ENCODE measurements around the gene IGFBP1. TPM values are rescaled to one million over a fixed set of nuclear protein-coding genes. Genes with fewer than 3 reads are reported as not detected.
"Not testable (repeated sequence)": the region's sequence is repeated elsewhere in the genome, so short reads cannot be mapped to it uniquely, and the experiment has no call there.

Gene IGFBP1
- polyA plus RNA-seq, 4 donors = 0.27 TPM; not detected in 3

GRCh38 chr7:45856888-45857287 lies 31.4 kb upstream of the IGFBP1 start:
- not testable (repeated sequence) for H3K36me3 ChIP-seq (ENCODE audit: control insufficient read depth in 3 of 3, insufficient read depth in 2 of 3, low read depth in 1 of 3, low read length in 3 of 3); H3K4me3 ChIP-seq (ENCODE audit: low read depth in 1 of 3, low read length in 3 of 3); FAIRE-seq; H3K4me1 ChIP-seq (ENCODE audit: control insufficient read depth in 3 of 3, insufficient read depth in 2 of 3, low read depth in 1 of 3, low read length in 2 of 3); H3K9me3 ChIP-seq (ENCODE audit: control insufficient read depth in 2 of 2, insufficient read depth in 1 of 2, low read depth in 1 of 2, low read length in 1 of 2); DNase-seq; H3K27ac ChIP-seq (ENCODE audit: low read depth in 1 of 3, low read length in 2 of 3); H3K27me3 ChIP-seq (ENCODE audit: control insufficient read depth in 3 of 3, insufficient read depth in 3 of 3, low read length in 3 of 3)
- 90 to 94% (median 93%) methylated on average over 4 of the region's 4 CpGs for WGBS, 3 donors

DNA sequence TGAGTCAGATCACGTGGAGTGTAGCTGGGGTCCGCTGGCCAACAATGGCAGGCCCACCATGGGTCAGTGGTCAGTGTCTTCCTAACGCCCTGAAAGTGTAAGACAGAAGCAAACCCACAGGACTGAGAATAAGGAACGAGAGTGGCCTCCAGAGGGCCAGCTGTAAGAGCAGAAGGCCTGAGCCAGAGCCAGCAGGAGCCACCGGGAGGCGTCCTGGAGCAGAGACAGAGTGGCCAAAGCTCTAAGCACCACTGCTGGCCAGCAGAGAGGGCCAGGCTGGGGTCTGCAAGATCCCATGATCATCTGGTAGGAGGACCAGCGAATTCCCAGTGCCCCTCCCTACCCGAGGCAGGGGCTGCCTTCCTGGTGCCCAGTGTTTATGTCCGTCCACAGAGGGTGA lies 24.6 kb upstream of the IGFBP1 start:
- Histone ChIP-seq H3K9me3 (ENCODE audit: control insufficient read depth in 2 of 2, insufficient read depth in 1 of 2, low read depth in 1 of 2, low read length in 1 of 2) (no peaks in the 10 kb centered on the region), H3K27me3 (ENCODE audit: control insufficient read depth in 3 of 3, insufficient read depth in 3 of 3, low read length in 3 of 3) (peaks cover 0 to 5% (median 0%) of the 10 kb centered on the region in 3 donors), H3K36me3 (ENCODE audit: control insufficient read depth in 3 of 3, insufficient read depth in 2 of 3, low read depth in 1 of 3, low read length in 3 of 3) (no peaks in the 10 kb centered on the region), H3K4me3 (ENCODE audit: low read depth in 1 of 3, low read length in 3 of 3) (no peak overlapping the region), H3K27ac (ENCODE audit: low read depth in 1 of 3, low read length in 2 of 3) (no peak overlapping the region), H3K4me1 (ENCODE audit: control insufficient read depth in 3 of 3, insufficient read depth in 2 of 3, low read depth in 1 of 3, low read length in 2 of 3) (no peaks in the 10 kb centered on the region)
- FAIRE-seq = no peak
- WGBS, 3 donors = 53 to 69% (median 60%) methylated on average over 9 of the region's 9 CpGs
- no peak for DNase-seq

DNA sequence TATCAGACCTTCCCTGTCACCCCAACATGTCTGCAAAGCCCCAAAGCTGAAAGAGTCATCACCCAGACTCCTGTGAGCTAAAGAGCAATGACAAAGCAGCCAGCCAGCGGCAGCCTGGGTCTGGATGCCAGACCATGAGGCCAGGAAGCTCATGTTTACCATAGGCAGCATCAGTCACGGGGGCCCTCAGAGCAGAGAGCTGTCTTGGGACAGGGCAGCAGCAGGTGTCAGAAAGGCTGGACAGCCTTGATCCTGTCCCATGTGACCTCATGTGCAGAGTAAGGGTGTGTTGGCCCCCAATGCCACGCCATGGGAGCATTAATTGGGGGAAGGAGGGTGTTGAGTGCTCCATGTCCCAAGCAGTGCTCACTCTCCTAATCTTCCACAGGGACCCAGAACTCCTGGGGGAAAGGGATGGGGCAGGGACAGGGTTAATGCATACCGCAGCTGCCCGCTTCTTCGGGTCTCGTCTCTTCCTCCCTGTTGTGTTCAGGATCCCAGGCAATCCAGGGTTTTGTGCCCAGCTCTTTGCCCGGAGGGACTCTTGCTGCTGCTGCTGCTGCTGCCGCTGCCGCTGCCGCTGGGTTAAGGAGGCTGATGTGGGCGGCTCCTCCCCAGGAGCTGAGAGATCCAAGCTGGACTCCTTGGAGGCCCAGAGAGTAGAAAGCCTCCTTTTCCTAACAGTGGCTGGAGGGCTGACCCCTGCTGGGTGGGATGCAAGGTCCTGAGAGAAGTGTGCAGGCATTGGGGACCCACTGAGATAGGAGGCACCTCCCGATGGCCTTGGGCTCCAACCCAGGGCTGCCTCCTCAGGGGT lies 22.5 kb upstream of the IGFBP1 start:
- DNase-seq (no peak), FAIRE-seq (no peak)
- Histone ChIP-seq H3K9me3 (ENCODE audit: control insufficient read depth in 2 of 2, insufficient read depth in 1 of 2, low read depth in 1 of 2, low read length in 1 of 2) (no peaks in the 10 kb centered on the region), H3K4me1 (ENCODE audit: control insufficient read depth in 3 of 3, insufficient read depth in 2 of 3, low read depth in 1 of 3, low read length in 2 of 3) (no peaks in the 10 kb centered on the region), H3K36me3 (ENCODE audit: control insufficient read depth in 3 of 3, insufficient read depth in 2 of 3, low read depth in 1 of 3, low read length in 3 of 3) (no peaks in the 10 kb centered on the region), H3K27me3 (ENCODE audit: control insufficient read depth in 3 of 3, insufficient read depth in 3 of 3, low read length in 3 of 3) (peaks cover 0 to 5% (median 0%) of the 10 kb centered on the region in 3 donors), H3K27ac (ENCODE audit: low read depth in 1 of 3, low read length in 2 of 3) (no peak overlapping the region), H3K4me3 (ENCODE audit: low read depth in 1 of 3, low read length in 3 of 3) (no peak overlapping the region)
- 62 to 73% (median 68%) methylated on average over 13 of the region's 13 CpGs for WGBS, 3 donors

GRCh38 chr7:45867471-45867870 lies 20.8 kb upstream of the IGFBP1 start:
- Histone ChIP-seq H3K27ac (ENCODE audit: low read depth in 1 of 3, low read length in 2 of 3) (no peak overlapping the region), H3K27me3 (ENCODE audit: control insufficient read depth in 3 of 3, insufficient read depth in 3 of 3, low read length in 3 of 3) (peaks cover 0 to 3% (median 0%) of the 10 kb centered on the region in 3 donors), H3K4me3 (ENCODE audit: low read depth in 1 of 3, low read length in 3 of 3) (no peak overlapping the region), H3K9me3 (ENCODE audit: control insufficient read depth in 2 of 2, insufficient read depth in 1 of 2, low read depth in 1 of 2, low read length in 1 of 2) (no peaks in the 10 kb centered on the region), H3K4me1 (ENCODE audit: control insufficient read depth in 3 of 3, insufficient read depth in 2 of 3, low read depth in 1 of 3, low read length in 2 of 3) (no peaks in the 10 kb centered on the region), H3K36me3 (ENCODE audit: control insufficient read depth in 3 of 3, insufficient read depth in 2 of 3, low read depth in 1 of 3, low read length in 3 of 3) (no peaks in the 10 kb centered on the region)
- FAIRE-seq (no peak), DNase-seq (no peak)
- WGBS, 3 donors = 64 to 76% (median 65%) methylated on average over 2 of the region's 2 CpGs

- DNase-seq (no peak), FAIRE-seq (no peak)
- Histone ChIP-seq H3K4me1 (ENCODE audit: control insufficient read depth in 3 of 3, insufficient read depth in 2 of 3, low read depth in 1 of 3, low read length in 2 of 3) (no peaks in the 10 kb centered on the region), H3K9me3 (ENCODE audit: control insufficient read depth in 2 of 2, insufficient read depth in 1 of 2, low read depth in 1 of 2, low read length in 1 of 2) (no peaks in the 10 kb centered on the region), H3K27me3 (ENCODE audit: control insufficient read depth in 3 of 3, insufficient read depth in 3 of 3, low read length in 3 of 3) (peaks cover 0 to 3% (median 0%) of the 10 kb centered on the region in 3 donors), H3K27ac (ENCODE audit: low read depth in 1 of 3, low read length in 2 of 3) (no peak overlapping the region), H3K4me3 (ENCODE audit: low read depth in 1 of 3, low read length in 3 of 3) (no peak overlapping the region), H3K36me3 (ENCODE audit: control insufficient read depth in 3 of 3, insufficient read depth in 2 of 3, low read depth in 1 of 3, low read length in 3 of 3) (no peaks in the 10 kb centered on the region)
- WGBS, 3 donors = 64 to 72% (median 70%) methylated on average over 4 of the region's 4 CpGs
These were observed 18.9 kb upstream of the IGFBP1 start for GRCh38 chr7:45869426-45869825.

DNA sequence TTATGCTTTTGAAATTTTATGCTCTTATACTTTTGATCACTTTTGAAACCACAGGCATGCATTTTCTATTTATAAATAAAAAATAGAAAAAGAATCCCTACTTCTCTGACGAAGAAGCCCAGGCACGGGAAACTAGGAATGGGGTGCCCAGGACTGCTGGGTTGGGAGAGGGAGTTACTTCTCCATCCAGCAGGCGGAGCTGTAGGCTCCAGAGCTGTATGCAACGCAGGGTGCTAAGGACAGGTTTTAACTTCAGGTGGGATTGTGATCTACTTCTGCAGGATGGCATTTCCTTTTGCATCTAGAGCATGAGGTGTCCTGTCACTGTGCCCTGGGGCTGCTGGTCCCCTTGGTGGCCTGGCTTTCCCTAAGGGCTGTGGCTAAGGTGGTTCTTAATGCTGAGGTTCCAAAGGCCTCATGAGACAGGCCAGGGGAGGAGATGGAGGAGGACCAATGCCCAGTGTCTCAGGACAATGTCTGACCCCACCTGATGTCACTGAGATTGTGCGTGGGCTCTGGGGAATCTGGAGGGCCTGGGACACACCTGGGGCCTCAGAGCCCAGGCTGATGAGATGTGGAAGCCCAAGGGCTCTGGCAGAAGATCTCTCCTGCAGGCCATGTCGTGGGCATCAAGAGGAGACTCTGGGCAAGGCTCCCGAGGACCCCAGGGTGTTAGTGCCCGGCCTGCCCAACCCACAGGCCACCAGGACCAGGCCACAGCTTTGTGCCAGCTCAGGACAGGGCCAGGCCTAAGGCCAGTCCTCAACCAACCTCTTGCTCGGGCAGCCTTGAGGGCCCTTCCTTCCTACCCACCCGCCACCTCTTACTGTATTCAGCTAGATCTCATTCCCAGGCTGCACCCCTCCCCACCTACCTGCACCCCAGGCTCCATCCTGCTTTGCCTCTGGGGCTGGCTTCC lies 15.9 kb upstream of the IGFBP1 start:
- H3K27ac ChIP-seq (ENCODE audit: low read depth in 1 of 3, low read length in 2 of 3) = no peak overlapping the region
- WGBS, 3 donors = 47 to 65% (median 58%) methylated on average over 10 of the region's 10 CpGs
- no peaks in the 10 kb centered on the region for H3K9me3 ChIP-seq (ENCODE audit: control insufficient read depth in 2 of 2, insufficient read depth in 1 of 2, low read depth in 1 of 2, low read length in 1 of 2)
- H3K36me3 ChIP-seq (ENCODE audit: control insufficient read depth in 3 of 3, insufficient read depth in 2 of 3, low read depth in 1 of 3, low read length in 3 of 3) = no peaks in the 10 kb centered on the region
- no peaks in the 10 kb centered on the region for H3K4me1 ChIP-seq (ENCODE audit: control insufficient read depth in 3 of 3, insufficient read depth in 2 of 3, low read depth in 1 of 3, low read length in 2 of 3)
- no peaks in the 10 kb centered on the region for H3K27me3 ChIP-seq (ENCODE audit: control insufficient read depth in 3 of 3, insufficient read depth in 3 of 3, low read length in 3 of 3)
- no peak overlapping the region for H3K4me3 ChIP-seq (ENCODE audit: low read depth in 1 of 3, low read length in 3 of 3)
- DNase-seq (no peak), FAIRE-seq (no peak)

- FAIRE-seq (no peak), DNase-seq (no peak)
- Histone ChIP-seq H3K4me1 (ENCODE audit: control insufficient read depth in 3 of 3, insufficient read depth in 2 of 3, low read depth in 1 of 3, low read length in 2 of 3) (no peaks in the 10 kb centered on the region), H3K9me3 (ENCODE audit: control insufficient read depth in 2 of 2, insufficient read depth in 1 of 2, low read depth in 1 of 2, low read length in 1 of 2) (peaks cover 0 to 3% of the 10 kb centered on the region in 2 donors), H3K27me3 (ENCODE audit: control insufficient read depth in 3 of 3, insufficient read depth in 3 of 3, low read length in 3 of 3) (no peaks in the 10 kb centered on the region), H3K4me3 (ENCODE audit: low read depth in 1 of 3, low read length in 3 of 3) (no peak within 1 kb of the TSS), H3K27ac (ENCODE audit: low read depth in 1 of 3, low read length in 2 of 3) (no peak within 1 kb of the TSS), H3K36me3 (ENCODE audit: control insufficient read depth in 3 of 3, insufficient read depth in 2 of 3, low read depth in 1 of 3, low read length in 3 of 3) (no peaks in the 10 kb centered on the region)
- WGBS, 3 donors = 76 to 87% (median 80%) methylated on average over 7 of the region's 7 CpGs
These were observed 15.3 kb upstream of the IGFBP1 start, which contains the start of gene CCDC201 for GRCh38 chr7:45873035-45873354. Gene CCDC201 (minus strand): TSS chr7:45873082. CDS start chr7:45873007, 75 bp downstream.

- WGBS, 3 donors = 51 to 75% (median 59%) methylated on average over 6 of the region's 6 CpGs
- Histone ChIP-seq H3K4me1 (ENCODE audit: control insufficient read depth in 3 of 3, insufficient read depth in 2 of 3, low read depth in 1 of 3, low read length in 2 of 3) (no peaks in the 10 kb centered on the region), H3K27me3 (ENCODE audit: control insufficient read depth in 3 of 3, insufficient read depth in 3 of 3, low read length in 3 of 3) (no peaks in the 10 kb centered on the region), H3K36me3 (ENCODE audit: control insufficient read depth in 3 of 3, insufficient read depth in 2 of 3, low read depth in 1 of 3, low read length in 3 of 3) (no peaks in the 10 kb centered on the region), H3K4me3 (ENCODE audit: low read depth in 1 of 3, low read length in 3 of 3) (no peak overlapping the region), H3K9me3 (ENCODE audit: control insufficient read depth in 2 of 2, insufficient read depth in 1 of 2, low read depth in 1 of 2, low read length in 1 of 2) (peaks cover 0 to 6% of the 10 kb centered on the region in 2 donors), H3K27ac (ENCODE audit: low read depth in 1 of 3, low read length in 2 of 3) (no peak overlapping the region)
- DNase-seq (no peak), FAIRE-seq (no peak)
These were observed 14.9 kb upstream of the IGFBP1 start for GRCh38 chr7:45873355-45873754.
